GM18526 (cell line): Measurements from ENCODE around the gene LAMTOR1.

Experiments used
- POLR2A ChIP-seq: IDR thresholded peaks from 3 replicates; pipeline ENCODE4 v1.6.1; 2011; ENCODE audit not compliant: insufficient read length; ENCODE audit errors: extremely low read depth

Gene LAMTOR1

DNA sequence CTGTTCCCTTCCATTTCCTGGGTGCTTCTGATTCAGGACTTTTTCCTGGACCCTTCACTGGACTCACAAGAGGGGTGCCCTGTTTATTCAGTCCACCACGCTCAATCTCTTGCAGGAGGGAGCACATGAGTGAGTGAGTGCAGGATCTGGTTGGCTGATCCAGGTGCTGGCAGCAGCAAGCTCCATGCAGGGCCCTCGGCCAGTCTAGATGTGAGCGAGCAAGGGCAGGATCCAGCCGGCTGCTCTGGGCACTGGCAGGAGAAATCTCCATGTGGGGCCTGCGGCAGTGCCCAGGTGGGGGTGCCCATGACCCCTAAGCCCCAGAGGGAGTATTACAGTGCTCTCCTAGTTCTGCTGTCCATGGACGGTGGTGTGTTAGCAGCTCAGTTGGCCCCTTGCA lies 20.9 kb upstream of the LAMTOR1 start:
- TF ChIP-seq POLR2A: no peak

GRCh38 chr11:72123117-72123653 lies 20.1 kb upstream of the LAMTOR1 start:
- no peak for TF ChIP-seq POLR2A

DNA sequence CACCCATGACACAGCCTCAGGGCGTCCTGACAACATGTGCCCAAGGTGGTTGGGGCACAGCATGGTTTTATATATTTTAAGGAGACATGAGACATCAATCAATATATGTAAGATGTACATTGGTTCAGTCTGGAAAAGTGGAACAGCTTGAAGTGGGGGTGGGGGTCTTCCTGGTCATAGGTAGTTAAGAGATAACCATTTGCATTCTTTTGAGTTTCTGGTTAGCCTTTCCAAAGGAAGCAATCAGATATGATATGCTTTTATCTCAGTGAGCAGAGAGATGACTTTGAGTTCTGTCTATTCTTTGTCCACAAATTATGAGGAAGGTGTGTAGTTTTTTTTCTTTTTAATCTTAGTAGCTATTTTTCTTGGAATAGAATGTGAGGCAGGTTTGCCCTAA lies 19.5 kb upstream of the LAMTOR1 start:
- no peak for TF ChIP-seq POLR2A

GRCh38 chr11:72120930-72121329 lies 17.8 kb upstream of the LAMTOR1 start:
- TF ChIP-seq POLR2A: no peak

DNA sequence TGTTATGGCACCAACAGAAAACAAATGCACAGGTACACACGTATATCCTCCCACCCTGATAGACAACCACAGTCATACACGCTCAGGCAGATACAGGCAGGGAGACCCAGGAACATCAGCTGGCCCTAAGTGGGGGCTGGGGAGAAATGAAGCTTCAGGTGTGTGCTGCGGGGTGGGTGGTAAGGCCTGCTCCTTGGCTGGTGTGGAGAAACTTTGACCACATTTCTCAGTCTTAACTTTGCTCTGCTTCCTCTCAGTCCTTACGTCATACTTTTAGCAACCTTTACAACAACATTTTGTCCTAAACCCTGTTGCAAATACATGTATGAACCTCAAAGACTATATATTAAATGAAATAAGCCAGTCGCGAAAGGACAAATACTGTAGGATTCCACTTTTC lies 16.1 kb upstream of the LAMTOR1 start:
- no peak for TF ChIP-seq POLR2A

- no peak for TF ChIP-seq POLR2A
Observed at GRCh38 chr11:72116019-72116755, 13.1 kb upstream of the LAMTOR1 start.

DNA sequence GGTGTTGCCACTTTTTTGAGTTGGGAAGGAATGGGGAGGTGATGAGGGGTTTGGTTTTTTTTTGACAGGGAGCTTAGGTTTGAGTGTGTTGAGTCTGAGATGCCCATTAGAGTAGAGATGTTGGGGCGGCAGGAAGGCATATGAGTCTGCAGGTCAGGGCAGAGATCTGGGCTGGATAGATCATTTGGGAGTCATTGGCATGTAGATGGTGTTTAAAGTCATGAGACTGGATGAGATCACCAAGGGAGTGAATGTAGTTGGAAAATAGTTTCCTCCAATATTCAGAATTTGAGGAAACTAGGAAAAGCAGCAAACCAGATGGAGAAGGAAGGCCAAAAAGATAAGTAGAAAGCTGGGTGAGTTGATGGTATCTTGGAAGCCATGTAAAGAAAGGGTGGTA lies 11.5 kb upstream of the LAMTOR1 start:
- no peak for TF ChIP-seq POLR2A

- TF ChIP-seq POLR2A: no peak
Observed at GRCh38 chr11:72112978-72113808, 10.1 kb upstream of the LAMTOR1 start.

GRCh38 chr11:72112143-72112977 lies 9.3 kb upstream of the LAMTOR1 start, which contains the start of gene ANAPC15:
ANAPC15 (minus strand) TSS chr11:72112695; CDS start chr11:72111276, 1,419 bp downstream.
- TF ChIP-seq POLR2A: peak; percentile 98

- no peak for TF ChIP-seq POLR2A
Observed at GRCh38 chr11:72111300-72112142, 8.4 kb upstream of the LAMTOR1 start.

DNA sequence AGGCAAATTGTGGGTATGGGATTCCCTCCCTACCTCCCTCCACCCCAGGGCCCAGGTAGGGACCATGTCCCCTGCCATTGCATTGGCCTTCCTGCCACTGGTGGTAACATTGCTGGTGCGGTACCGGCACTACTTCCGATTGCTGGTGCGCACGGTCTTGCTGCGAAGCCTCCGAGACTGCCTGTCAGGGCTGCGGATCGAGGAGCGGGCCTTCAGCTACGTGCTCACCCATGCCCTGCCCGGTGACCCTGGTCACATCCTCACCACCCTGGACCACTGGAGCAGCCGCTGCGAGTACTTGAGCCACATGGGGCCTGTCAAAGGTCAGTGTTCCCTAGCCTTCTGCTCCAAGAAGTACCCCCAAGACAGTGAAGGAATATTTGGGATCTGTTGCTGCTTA lies 2.8 kb upstream of the LAMTOR1 start, which contains the start of gene TOMT:
Gene TOMT, plus strand, starts transcription at position 37 of the 400 bp plus-strand sequence. Its CDS starts 28 bp downstream, at position 65.
- no peak for TF ChIP-seq POLR2A

GRCh38 chr11:72103754-72104167 lies 664 bp upstream of the LAMTOR1 start:
- TF ChIP-seq POLR2A: no peak

- no peak for TF ChIP-seq POLR2A
Observed at GRCh38 chr11:72102631-72102945, 509 bp downstream of the LAMTOR1 start.

DNA sequence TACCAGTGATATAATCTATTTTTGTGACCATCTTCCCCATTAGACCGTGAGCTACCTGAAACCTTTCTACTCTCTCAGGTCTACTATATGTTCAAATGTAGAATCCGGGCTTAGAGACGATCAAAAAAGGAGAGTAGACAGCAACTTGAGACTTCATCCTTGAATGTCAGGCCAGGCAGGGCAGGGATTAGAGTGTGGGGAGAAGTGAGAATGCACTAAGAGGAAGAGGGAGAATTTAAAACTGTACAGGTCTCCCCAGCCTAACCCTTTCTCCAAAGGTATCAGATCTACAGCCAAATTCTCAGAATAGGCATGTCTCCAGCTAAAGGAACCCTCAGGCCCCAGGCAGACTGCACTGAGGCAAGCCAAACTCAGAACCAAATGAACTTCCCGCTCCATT lies 935 bp downstream of the LAMTOR1 start:
- TF ChIP-seq POLR2A: no peak

- TF ChIP-seq POLR2A: no peak
Observed at GRCh38 chr11:72100462-72100861, 2.6 kb downstream of the LAMTOR1 start.

DNA sequence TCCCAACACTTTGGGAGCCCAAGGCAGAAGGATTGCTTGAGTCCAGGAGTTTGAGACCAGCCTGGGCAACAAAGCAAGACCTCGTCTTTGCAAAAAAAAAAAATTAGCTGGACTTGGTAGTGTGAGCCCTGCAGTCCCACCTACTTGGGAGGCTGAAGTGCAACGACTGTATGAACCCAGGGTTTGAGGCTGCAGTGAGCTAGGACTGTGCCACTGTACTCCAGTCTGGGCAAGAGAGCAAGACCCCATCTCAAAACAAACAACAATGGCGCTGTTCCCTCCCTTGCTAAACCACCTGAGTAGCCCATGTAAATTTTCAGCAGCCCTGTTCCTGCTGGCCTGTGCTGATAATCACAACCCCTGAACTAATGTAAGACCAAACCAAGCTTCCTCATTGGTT lies 3.1 kb downstream of the LAMTOR1 start:
- no peak for TF ChIP-seq POLR2A
